ENCODE measurements around the gene YARS2.

Gene YARS2
- total RNA-seq, result 13.4 to 44.2 (median 30.9) reads per million in 9 experiments

DNA sequence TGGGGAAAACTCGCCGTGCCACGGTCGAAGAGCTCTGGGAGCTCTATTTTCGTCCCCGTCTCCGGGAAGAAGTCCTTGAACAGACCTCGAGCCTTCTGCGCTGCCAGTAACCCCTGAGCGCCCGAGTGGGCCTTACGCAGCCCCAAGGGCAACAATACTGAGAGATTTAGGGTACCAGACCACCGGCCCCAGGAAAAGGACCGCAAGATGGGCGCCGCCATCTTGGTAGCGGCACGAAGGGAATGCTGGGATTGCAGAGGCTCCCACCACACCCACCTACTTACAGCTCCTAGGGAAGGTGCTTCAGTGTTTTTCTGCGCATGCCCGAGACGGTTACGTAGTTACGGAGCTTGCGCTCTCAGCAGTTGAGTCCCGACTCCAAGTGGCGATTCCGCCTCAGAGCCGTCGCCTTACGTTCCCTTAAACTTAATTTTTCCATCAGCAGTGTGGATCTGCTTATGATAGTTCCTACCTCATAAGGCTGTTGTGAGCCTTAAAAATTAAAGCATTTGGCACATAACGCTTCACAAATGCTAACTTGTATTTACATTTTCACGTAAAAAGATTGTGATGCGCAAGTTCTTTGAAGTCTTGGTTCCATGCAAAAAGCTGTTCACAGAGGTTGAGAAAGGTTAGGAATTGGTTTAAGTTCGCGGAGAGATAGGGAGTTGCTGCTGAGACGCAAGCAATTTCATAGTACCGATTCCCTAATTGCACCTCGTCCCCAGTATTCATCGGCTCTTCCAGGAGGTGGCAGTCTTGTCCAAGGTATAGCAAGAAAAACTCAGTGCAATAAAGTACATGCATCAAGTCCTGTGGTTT is at the start of gene YARS2:
Gene YARS2, minus strand, starts transcription at position 244 of the 822 bp plus-strand sequence. Its CDS starts 23 bp downstream, at position 221.
- H3K27me3 Mint-ChIP-seq, result peaks cover 0 to 3% of the 10 kb centered on the region in 2 donors
- peaks cover 42% of the 10 kb centered on the region for H3K36me3 Mint-ChIP-seq (ENCODE audit: insufficient read depth)
- DNase-seq (peak; percentile 71 to 79 (median 76)), ATAC-seq (replicated peaks) (peak; percentile 82)
- H3K4me3 Mint-ChIP-seq, result peak within 1 kb of the TSS; percentile 81 to 89
- no peaks in the 10 kb centered on the region for H3K9me3 Mint-ChIP-seq
- peak within 1 kb of the TSS; percentile 90 to 91 for H3K27ac Mint-ChIP-seq
- H3K4me1 Mint-ChIP-seq (ENCODE audit: low read depth in 2 of 2), result peaks cover 9 to 10% of the 10 kb centered on the region in 2 donors

DNA sequence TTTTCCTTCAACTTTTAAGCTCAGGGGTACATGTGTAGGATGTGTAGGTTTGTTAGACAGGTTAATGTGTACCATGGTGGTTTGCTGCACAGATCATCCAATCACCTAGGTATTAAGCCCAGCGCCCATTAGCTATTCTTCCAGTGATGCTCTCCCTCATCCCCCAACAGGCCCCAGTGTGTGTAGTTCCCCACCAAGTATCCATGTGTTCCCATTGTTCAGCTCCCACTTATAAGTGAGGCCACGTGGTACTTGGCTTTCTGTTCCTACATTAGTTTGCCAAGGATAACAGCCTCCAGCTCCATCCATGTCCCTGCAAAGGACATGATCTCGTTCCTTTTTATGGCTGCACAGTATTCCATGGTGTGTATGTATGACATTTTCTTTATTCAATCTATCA is 48.6 kb upstream of the YARS2 start:
- Mint-ChIP-seq H3K27ac (no peak overlapping the region), H3K9me3 (no peaks in the 10 kb centered on the region), H3K4me3 (no peak overlapping the region), H3K27me3 (peaks cover 0 to 8% of the 10 kb centered on the region in 2 donors), H3K4me1 (ENCODE audit: low read depth in 2 of 2) (no peaks in the 10 kb centered on the region), H3K36me3 (ENCODE audit: insufficient read depth) (no peaks in the 10 kb centered on the region)
- DNase-seq (no peak), ATAC-seq (replicated peaks) (no peak)

DNA sequence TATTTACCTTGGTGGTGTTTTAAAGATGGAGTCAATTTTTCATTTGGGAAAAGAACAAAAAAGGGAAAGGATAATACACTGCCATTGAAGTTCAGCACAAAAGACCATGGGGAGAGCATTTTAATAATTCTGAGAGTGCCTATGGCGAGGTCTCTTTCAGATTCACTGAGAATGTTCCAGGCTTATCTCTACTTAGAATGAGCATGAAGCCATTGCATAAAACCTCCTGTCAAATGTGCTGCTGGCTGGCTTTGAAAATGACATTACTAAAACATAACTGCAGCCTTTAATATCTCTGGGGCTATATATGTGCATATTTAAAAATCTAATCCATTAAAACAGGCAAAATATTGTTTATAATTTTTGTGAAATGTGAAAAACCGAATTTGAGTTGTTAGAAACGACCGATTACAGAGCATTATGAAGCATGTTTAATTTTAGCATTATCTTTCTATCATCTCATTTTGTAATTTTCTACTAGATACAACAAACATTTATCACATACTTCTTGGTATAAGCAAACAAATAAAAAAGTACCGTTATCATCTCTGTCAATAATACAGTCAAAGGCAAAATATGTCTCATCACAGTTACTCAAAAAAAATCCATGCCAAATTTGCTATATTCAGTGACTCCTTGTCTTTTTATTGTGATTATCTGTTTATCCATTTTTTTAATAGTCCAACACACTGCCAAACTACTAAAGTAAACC is 45.7 kb upstream of the YARS2 start:
- no peak overlapping the region for H3K4me3 Mint-ChIP-seq
- peaks cover 0 to 8% of the 10 kb centered on the region in 2 donors for H3K27me3 Mint-ChIP-seq

DNA sequence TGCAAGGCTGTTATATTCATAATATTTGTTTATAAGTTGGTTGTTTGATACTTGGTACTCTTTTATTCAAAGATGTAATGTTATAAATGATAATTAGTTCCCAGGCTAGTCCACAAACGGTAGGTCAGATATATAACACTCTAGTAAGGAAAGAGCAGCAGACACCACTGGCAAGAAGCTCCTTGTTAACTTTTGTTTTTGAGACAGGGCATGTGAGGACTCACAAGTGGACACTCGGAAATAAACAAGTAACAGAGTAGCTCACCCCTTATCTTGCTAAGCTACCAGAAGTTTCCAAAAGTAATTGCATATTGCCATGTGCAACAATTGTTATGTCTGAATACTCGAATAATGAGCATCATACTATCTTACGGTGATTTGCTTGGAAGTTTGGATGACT is 38.6 kb upstream of the YARS2 start:
- H3K27ac Mint-ChIP-seq, result no peak overlapping the region
- no peak for ATAC-seq (replicated peaks)

More for the DNA sequence above, 45.7 kb upstream of the YARS2 start:
- no peaks in the 10 kb centered on the region for H3K9me3 Mint-ChIP-seq
- H3K27ac Mint-ChIP-seq, result no peak overlapping the region
- H3K4me1 Mint-ChIP-seq (ENCODE audit: low read depth in 2 of 2), result no peaks in the 10 kb centered on the region
- no peaks in the 10 kb centered on the region for H3K36me3 Mint-ChIP-seq (ENCODE audit: insufficient read depth)
- DNase-seq (no peak), ATAC-seq (replicated peaks) (no peak)

DNA sequence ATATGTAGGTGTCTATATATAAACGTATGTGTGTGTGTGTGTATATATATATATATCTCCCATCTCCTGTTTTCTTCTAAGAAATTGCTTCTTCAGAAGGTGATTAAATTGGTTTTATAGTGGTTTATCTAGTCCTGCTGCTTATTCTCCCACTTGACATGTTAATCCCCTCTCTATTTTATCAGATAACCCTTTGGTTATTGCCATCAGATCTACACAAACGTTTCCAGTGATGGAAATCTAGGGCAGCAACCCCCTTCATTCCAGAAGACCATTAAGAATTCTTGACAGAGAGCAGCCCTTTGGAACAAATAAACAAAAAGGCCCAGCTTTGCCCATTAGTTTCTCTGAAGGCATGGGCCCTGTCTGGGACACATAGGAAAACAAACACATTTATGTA is 34.2 kb upstream of the YARS2 start:
- no peaks in the 10 kb centered on the region for H3K36me3 Mint-ChIP-seq (ENCODE audit: insufficient read depth)
- ATAC-seq (replicated peaks) (no peak), DNase-seq (no peak)
- no peak overlapping the region for H3K4me3 Mint-ChIP-seq
- H3K27me3 Mint-ChIP-seq, result peaks cover 19 to 41% of the 10 kb centered on the region in 2 donors
- no peaks in the 10 kb centered on the region for H3K4me1 Mint-ChIP-seq (ENCODE audit: low read depth in 2 of 2)
- H3K27ac Mint-ChIP-seq, result no peak overlapping the region
- no peaks in the 10 kb centered on the region for H3K9me3 Mint-ChIP-seq

More for the DNA sequence above, 38.6 kb upstream of the YARS2 start:
- no peak overlapping the region for H3K4me3 Mint-ChIP-seq
- no peak for DNase-seq
- no peaks in the 10 kb centered on the region for H3K4me1 Mint-ChIP-seq (ENCODE audit: low read depth in 2 of 2)
- H3K27me3 Mint-ChIP-seq, result peaks cover 10 to 23% of the 10 kb centered on the region in 2 donors
- H3K9me3 Mint-ChIP-seq, result no peaks in the 10 kb centered on the region
- H3K36me3 Mint-ChIP-seq (ENCODE audit: insufficient read depth), result no peaks in the 10 kb centered on the region

DNA sequence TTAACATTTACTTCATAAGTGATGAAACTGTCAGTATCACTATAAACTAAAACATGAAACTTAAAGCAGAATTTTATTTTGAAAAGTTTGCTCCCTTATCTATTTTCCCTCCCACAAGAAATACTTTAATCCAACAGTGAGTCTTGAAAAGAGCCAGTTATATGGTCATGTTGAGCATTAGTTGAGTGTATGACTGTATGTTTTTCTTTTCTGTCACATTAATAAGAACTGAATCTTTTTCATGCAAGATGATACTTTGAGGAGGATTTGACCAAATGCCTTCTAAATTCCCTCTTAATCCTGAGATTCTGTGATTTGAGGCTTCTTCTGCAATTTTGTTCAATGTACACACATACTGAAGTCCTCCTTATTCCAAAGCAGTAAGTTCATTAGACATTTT is 33.7 kb upstream of the YARS2 start:
- no peaks in the 10 kb centered on the region for H3K36me3 Mint-ChIP-seq (ENCODE audit: insufficient read depth)

DNA sequence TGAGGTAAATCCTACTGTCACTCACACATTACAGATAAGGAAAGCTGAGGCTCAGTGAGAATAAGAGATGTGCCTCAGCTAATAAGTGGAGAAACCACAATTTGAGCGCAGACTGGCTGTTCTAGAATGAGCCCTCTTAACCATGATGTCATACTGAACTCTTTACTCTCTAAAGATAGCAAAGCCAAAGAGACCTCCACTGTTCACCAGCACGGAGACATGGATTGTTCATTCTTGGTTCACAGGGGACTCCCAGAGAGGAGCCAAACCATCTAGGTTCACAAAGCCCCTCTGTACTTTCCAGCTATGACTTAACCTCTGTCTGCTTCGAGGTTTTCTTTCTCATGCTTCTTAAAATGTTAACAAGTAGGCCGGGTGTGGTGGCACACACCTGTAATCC is 32.7 kb upstream of the YARS2 start:
- Mint-ChIP-seq H3K27ac (no peak overlapping the region), H3K9me3 (no peaks in the 10 kb centered on the region), H3K4me1 (ENCODE audit: low read depth in 2 of 2) (no peaks in the 10 kb centered on the region), H3K27me3 (peaks cover 14 to 41% of the 10 kb centered on the region in 2 donors), H3K4me3 (no peak overlapping the region), H3K36me3 (ENCODE audit: insufficient read depth) (peaks cover 3% of the 10 kb centered on the region)
- no peak for ATAC-seq (replicated peaks)
- no peak for DNase-seq

More for the DNA sequence above, 33.7 kb upstream of the YARS2 start:
- Mint-ChIP-seq H3K27me3 (peaks cover 19 to 46% of the 10 kb centered on the region in 2 donors), H3K9me3 (no peaks in the 10 kb centered on the region), H3K4me3 (no peak overlapping the region), H3K4me1 (ENCODE audit: low read depth in 2 of 2) (no peaks in the 10 kb centered on the region), H3K27ac (no peak overlapping the region)
- DNase-seq, result no peak
- ATAC-seq (replicated peaks), result no peak

DNA sequence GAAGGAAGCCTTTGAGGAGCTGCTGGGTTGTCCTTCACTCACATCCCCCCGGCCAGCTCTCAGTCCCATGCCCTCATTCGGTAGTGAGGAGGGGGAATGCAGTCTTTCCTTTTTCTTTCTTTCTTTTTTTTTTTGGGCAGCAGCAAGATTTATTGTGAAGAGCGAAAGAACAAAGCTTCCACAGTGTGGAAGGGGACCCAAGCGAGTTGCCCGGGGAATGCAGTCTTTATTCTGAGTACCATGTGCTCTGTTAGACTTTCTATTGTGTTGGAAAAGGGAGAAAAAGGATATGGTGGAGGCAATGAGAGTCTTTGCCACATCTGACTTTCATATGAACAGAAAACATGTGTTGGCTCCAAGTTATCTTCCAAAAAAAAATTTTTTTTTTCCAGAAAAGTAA is 29.9 kb upstream of the YARS2 start:
- peaks cover 3% of the 10 kb centered on the region for H3K36me3 Mint-ChIP-seq (ENCODE audit: insufficient read depth)
- H3K27ac Mint-ChIP-seq, result no peak overlapping the region
- H3K9me3 Mint-ChIP-seq, result no peaks in the 10 kb centered on the region
- peaks cover 13 to 33% of the 10 kb centered on the region in 2 donors for H3K27me3 Mint-ChIP-seq
- DNase-seq (no peak), ATAC-seq (replicated peaks) (no peak)
- no peak overlapping the region for H3K4me3 Mint-ChIP-seq
- H3K4me1 Mint-ChIP-seq (ENCODE audit: low read depth in 2 of 2), result no peaks in the 10 kb centered on the region

DNA sequence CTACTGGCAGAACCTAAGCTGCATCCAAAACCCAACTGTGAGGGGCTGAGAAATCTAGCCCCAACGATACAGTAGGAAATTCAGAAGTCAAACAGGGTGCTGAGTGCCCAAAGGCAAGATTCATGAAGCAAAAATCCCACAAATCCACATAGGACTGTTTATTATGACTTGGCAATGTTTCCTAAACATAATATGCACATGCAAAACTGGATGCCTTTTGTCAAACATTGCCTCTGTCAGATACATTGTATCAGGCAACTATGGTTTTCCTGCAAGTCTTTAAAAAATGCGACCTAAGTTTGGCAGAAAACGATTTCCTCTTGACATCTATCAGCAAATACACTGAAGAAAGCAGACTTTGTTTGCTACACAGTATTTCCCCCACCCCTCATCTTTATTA is 27.3 kb upstream of the YARS2 start:
- Mint-ChIP-seq H3K4me1 (ENCODE audit: low read depth in 2 of 2) (no peaks in the 10 kb centered on the region), H3K36me3 (ENCODE audit: insufficient read depth) (peaks cover 3% of the 10 kb centered on the region), H3K9me3 (no peaks in the 10 kb centered on the region), H3K27ac (no peak overlapping the region), H3K27me3 (peaks cover 28 to 49% of the 10 kb centered on the region in 2 donors), H3K4me3 (no peak overlapping the region)
- ATAC-seq (replicated peaks) (no peak), DNase-seq (no peak)

DNA sequence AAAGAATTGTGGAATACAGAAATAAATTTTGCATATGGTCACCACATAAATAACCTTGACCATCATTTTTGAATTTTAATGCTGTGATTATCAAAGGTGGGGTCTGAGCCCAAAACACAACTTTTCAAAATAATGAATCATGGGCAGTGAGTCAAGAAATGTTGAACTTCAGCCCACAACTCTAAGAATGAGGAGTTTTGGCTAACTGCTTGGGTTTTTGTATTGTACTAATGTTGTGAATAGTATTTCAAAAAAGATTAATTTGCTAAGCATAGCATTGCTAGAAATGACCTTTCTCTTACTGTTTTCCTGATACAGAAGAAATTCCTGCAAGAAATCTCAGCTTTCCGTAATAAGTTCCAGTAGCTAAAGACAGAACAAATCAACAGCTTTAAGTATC is 24.4 kb upstream of the YARS2 start:
- no peak for DNase-seq
- Mint-ChIP-seq H3K9me3 (no peaks in the 10 kb centered on the region), H3K4me3 (no peak overlapping the region), H3K4me1 (ENCODE audit: low read depth in 2 of 2) (no peaks in the 10 kb centered on the region), H3K36me3 (ENCODE audit: insufficient read depth) (peaks cover 3% of the 10 kb centered on the region), H3K27ac (no peak overlapping the region), H3K27me3 (peaks cover 35 to 54% of the 10 kb centered on the region in 2 donors)
- ATAC-seq (replicated peaks), result no peak

DNA sequence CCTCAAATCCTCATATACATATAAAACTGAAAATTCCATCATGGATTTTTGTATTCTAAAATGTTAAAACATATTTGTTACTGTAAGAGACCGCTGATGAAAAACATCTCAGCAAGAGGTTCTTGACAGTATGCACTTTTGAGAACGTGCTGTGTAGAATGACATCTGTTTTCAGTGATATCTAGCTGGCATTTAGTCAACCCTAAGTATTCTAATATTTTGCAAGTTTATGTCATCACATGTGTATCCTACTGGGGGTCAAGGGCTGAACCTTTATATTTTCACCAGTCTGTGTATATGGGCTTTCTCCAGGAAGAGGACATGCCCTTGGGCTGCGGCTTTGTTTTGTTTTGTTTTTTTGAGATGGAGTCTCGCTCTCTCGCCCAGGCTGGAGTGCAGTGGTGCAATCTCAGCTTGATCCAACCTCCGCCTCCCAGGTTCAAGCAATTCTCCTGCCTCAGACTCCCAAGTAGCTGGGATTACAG is 22.0 kb upstream of the YARS2 start:
- peaks cover 45 to 57% of the 10 kb centered on the region in 2 donors for H3K27me3 Mint-ChIP-seq
- H3K4me1 Mint-ChIP-seq (ENCODE audit: low read depth in 2 of 2), result no peaks in the 10 kb centered on the region
- no peak for DNase-seq
- no peaks in the 10 kb centered on the region for H3K9me3 Mint-ChIP-seq
- H3K36me3 Mint-ChIP-seq (ENCODE audit: insufficient read depth), result no peaks in the 10 kb centered on the region
- H3K27ac Mint-ChIP-seq, result no peak overlapping the region
- no peak for ATAC-seq (replicated peaks)
- H3K4me3 Mint-ChIP-seq, result no peak overlapping the region

DNA sequence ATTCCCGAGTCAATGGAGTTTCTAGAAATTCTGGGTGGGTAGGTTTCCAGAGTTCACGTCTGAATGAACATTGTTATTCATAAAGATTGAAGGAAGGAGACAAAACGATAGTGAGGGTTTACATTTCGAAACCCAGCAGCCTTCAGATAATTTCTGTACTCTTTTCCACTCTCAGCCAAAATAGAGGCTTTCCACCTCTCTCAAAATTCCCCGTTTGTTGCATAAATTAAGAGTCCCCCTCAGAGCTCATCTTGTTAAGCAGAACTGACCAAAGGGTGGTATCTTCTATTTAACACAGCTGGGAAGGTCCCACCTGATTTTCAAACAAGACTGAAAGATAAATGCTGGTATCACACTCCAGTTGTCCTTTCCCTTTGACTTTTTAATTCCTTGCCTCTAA is 21.5 kb upstream of the YARS2 start:
- H3K36me3 Mint-ChIP-seq (ENCODE audit: insufficient read depth), result no peaks in the 10 kb centered on the region
- no peak for DNase-seq
- no peaks in the 10 kb centered on the region for H3K9me3 Mint-ChIP-seq
- H3K27me3 Mint-ChIP-seq, result peaks cover 49 to 59% of the 10 kb centered on the region in 2 donors
- H3K4me1 Mint-ChIP-seq (ENCODE audit: low read depth in 2 of 2), result no peaks in the 10 kb centered on the region
- no peak for ATAC-seq (replicated peaks)
- no peak overlapping the region for H3K27ac Mint-ChIP-seq
- no peak overlapping the region for H3K4me3 Mint-ChIP-seq

DNA sequence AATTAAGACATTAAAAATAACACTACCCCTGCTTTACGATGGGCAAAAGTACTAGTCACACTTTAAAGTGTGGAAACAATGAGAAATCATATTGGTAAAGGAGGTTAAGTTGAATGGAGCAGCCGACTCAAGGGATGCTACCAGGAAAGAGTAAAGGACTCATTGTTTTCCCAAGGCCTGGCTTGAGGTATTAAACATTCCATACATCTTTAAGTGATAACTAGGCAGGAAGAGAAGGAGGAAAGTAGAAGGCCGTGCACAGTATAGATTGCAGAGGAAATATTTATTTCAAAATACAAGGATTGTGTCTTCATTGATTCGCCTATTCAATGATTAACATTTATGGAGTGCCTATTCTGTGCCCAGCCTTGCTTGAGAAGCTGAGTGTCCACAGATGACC is 20.6 kb upstream of the YARS2 start:
- no peaks in the 10 kb centered on the region for H3K9me3 Mint-ChIP-seq

More for the DNA sequence above, 20.6 kb upstream of the YARS2 start:
- peaks cover 54 to 68% of the 10 kb centered on the region in 2 donors for H3K27me3 Mint-ChIP-seq
- no peaks in the 10 kb centered on the region for H3K4me1 Mint-ChIP-seq (ENCODE audit: low read depth in 2 of 2)
- H3K27ac Mint-ChIP-seq, result no peak overlapping the region
- H3K4me3 Mint-ChIP-seq, result no peak overlapping the region
- no peaks in the 10 kb centered on the region for H3K36me3 Mint-ChIP-seq (ENCODE audit: insufficient read depth)
- no peak for DNase-seq
- ATAC-seq (replicated peaks), result no peak

All from effector memory CD8-positive, alpha-beta T cell (primary cell).